WERI-Rb-1 (cell line): Measurements from ENCODE around the gene CDH2.
"Not testable (repeated sequence)": the region's sequence is repeated elsewhere in the genome, so short reads cannot be mapped to it uniquely, and the experiment has no call there.

ENCODE experiments used
- DNase-seq: peaks from one replicate; pipeline ENCODE4 v3.0.0-alpha.2; 2020
- H3K27ac ChIP-seq: fragments of 250-450 bp; sonication (Bioruptor Pico); 2 replicates; pipeline ENCODE4 v1.5.1; 2020; ENCODE audit warnings: mild to moderate bottlenecking, moderate library complexity
- H3K27me3 ChIP-seq: fragments of 250-450 bp; sonication (Bioruptor Pico); 2 replicates; pipeline ENCODE4 v1.5.1; 2021; ENCODE audit warnings: mild to moderate bottlenecking, low read depth, moderate library complexity; ENCODE audit not compliant: insufficient read depth, severe bottlenecking
- H3K36me3 ChIP-seq: fragments of 250-450 bp; sonication (Bioruptor Pico); 2 replicates; pipeline ENCODE4 v1.5.1; 2020; ENCODE audit warnings: mild to moderate bottlenecking, moderate library complexity
- H3K4me3 ChIP-seq: 2 replicates; pipeline ENCODE4 v1.5.1; 2011; ENCODE audit warnings: low read depth, mild to moderate bottlenecking, control low read depth, low read length
- H3K9me3 ChIP-seq: fragments of 250-450 bp; sonication (Bioruptor Pico); 2 replicates; pipeline ENCODE4 v1.5.1; 2021; ENCODE audit warnings: mild to moderate bottlenecking, moderate library complexity; ENCODE audit not compliant: severe bottlenecking
- TF ChIP-seq, protein P1 (sequence below): IDR thresholded peaks from 2 replicates; pipeline ENCODE4 v1.5.1; 2011; ENCODE audit warnings: low read depth, mild to moderate bottlenecking, control low read depth, inconsistent platforms, low read length

The CDH2 gene

DNA sequence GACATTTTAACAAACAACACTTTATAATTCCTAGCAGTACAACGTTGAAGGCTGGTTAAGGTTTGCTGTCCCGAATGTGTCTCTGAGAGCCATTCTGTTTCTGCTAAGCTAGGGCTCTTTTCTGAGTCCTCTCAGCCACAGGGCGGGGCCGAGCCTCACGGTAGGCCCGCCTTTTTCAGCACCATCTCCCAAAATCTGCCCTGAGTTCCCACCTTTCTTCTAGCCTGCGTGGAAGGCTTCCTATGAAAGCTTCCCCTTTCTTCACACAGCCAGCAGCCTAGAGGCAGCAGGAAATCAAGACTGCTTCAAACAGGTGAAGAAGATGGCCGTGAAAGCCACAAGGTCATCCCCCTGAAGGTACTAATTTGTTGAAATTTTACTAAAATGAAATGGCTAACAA, 255.5 kb downstream of the CDH2 start:
- Histone ChIP-seq H3K4me3 (no peak overlapping the region), H3K9me3 (no peaks in the 10 kb centered on the region), H3K27me3 (no peaks in the 10 kb centered on the region), H3K36me3 (no peaks in the 10 kb centered on the region), H3K27ac (no peak overlapping the region)
- no peak for DNase-seq
- TF ChIP-seq, protein P1, sequence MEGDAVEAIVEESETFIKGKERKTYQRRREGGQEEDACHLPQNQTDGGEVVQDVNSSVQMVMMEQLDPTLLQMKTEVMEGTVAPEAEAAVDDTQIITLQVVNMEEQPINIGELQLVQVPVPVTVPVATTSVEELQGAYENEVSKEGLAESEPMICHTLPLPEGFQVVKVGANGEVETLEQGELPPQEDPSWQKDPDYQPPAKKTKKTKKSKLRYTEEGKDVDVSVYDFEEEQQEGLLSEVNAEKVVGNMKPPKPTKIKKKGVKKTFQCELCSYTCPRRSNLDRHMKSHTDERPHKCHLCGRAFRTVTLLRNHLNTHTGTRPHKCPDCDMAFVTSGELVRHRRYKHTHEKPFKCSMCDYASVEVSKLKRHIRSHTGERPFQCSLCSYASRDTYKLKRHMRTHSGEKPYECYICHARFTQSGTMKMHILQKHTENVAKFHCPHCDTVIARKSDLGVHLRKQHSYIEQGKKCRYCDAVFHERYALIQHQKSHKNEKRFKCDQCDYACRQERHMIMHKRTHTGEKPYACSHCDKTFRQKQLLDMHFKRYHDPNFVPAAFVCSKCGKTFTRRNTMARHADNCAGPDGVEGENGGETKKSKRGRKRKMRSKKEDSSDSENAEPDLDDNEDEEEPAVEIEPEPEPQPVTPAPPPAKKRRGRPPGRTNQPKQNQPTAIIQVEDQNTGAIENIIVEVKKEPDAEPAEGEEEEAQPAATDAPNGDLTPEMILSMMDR, result no peak

GRCh38 chr18:27920836-27921235, 256.1 kb downstream of the CDH2 start:
- no peak for DNase-seq
- Histone ChIP-seq H3K9me3 (no peaks in the 10 kb centered on the region), H3K4me3 (no peak overlapping the region), H3K27me3 (no peaks in the 10 kb centered on the region), H3K36me3 (no peaks in the 10 kb centered on the region), H3K27ac (no peak overlapping the region)
- TF ChIP-seq, protein P1, result no peak

GRCh38 chr18:27906189-27906588, 270.7 kb downstream of the CDH2 start:
- H3K4me3 ChIP-seq, H3K27ac ChIP-seq, DNase-seq, H3K27me3 ChIP-seq, H3K36me3 ChIP-seq: not testable (repeated sequence)
- peaks cover 11% of the 10 kb centered on the region for H3K9me3 ChIP-seq

GRCh38 chr18:27903906-27904305, 273.0 kb downstream of the CDH2 start:
- DNase-seq, result no peak
- Histone ChIP-seq H3K36me3 (no peaks in the 10 kb centered on the region), H3K27ac (no peak overlapping the region), H3K27me3 (no peaks in the 10 kb centered on the region), H3K4me3 (no peak overlapping the region), H3K9me3 (peaks cover 8% of the 10 kb centered on the region)
- TF ChIP-seq, protein P1, result no peak

DNA sequence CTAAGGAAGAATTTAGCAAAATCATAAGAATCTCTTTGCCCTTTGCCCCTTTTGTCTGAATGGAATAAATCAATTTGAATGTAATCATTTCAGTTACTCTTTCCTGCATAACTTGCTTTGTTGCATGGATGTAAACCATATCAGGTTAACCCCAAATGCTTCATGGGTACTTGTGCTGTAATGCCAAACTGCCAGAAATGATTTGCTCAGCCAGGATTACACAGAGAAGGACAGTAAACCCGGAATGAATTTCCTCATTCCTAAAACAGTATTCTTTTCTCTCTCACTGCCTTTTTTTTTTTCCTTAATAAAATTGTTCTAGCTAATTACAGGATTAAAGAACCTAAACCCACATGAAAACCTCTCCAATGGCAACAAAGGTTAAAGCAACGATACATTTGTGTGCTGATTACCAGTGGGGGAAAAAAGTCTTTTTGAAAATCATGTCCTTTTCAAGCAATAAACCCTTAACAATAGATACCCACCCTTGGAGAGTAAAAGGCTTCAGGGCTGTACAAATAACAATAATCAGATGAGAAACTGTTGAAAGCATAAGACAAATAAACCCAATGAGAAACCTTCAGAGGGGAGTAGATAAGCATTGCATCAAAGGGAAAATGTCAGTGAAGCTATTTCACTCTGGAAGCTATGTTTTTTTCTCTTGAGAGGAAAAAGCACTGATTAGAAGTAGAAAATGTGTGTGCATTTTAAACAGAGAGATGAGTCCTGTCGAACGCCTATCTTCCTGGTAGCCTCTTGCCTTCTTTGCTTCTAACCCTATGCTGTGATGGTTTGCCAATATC, 275.3 kb downstream of the CDH2 start:
- peaks cover 4% of the 10 kb centered on the region for H3K9me3 ChIP-seq
- no peaks in the 10 kb centered on the region for H3K36me3 ChIP-seq
- no peaks in the 10 kb centered on the region for H3K27me3 ChIP-seq
- DNase-seq, result no peak
- TF ChIP-seq, protein P1, result no peak
- H3K4me3 ChIP-seq, result no peak overlapping the region
- no peak overlapping the region for H3K27ac ChIP-seq
